OCI-LY7 (cell line): ENCODE measurements around the gene KRTAP15-1.

Experiments used
- EZH2phosphoT487 ChIP-seq: fragments of 200-600 bp; sonication (generic); IDR thresholded peaks from 2 replicates; pipeline ENCODE4 v1.6.1; 2018; ENCODE audit warnings: low read depth, borderline replicate concordance, mild to moderate bottlenecking, mixed run types, antibody characterized with exemption, low read length, moderate library complexity, mixed read lengths
- TF ChIP-seq, protein P1 (sequence below): fragments of 200-600 bp; sonication (generic); conservative IDR thresholded peaks from 2 replicates; pipeline ENCODE4 v1.5.1; 2014; ENCODE audit warnings: mild to moderate bottlenecking, antibody characterized with exemption, low read length, moderate library complexity, mixed read lengths

DNA sequence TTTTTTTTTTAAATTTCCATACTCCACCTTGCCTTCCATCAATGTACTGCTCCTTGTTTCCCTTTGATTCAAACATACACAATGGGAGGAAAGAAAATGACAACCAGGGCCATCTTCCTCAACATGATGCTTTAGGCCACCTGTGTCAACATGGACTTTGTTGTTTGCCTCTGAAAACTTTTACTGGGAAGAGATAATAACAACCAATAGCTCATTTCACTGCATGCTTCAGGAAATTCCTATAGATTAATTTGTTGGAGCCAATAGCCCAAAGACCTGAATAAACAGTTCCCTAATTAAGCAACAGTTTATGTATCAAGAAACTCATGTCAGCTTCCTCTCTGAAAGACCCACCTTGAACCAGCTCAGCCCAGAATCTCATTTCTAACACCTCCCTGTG is 3.2 kb downstream of the KRTAP15-1 start:
- TF ChIP-seq, protein P1, sequence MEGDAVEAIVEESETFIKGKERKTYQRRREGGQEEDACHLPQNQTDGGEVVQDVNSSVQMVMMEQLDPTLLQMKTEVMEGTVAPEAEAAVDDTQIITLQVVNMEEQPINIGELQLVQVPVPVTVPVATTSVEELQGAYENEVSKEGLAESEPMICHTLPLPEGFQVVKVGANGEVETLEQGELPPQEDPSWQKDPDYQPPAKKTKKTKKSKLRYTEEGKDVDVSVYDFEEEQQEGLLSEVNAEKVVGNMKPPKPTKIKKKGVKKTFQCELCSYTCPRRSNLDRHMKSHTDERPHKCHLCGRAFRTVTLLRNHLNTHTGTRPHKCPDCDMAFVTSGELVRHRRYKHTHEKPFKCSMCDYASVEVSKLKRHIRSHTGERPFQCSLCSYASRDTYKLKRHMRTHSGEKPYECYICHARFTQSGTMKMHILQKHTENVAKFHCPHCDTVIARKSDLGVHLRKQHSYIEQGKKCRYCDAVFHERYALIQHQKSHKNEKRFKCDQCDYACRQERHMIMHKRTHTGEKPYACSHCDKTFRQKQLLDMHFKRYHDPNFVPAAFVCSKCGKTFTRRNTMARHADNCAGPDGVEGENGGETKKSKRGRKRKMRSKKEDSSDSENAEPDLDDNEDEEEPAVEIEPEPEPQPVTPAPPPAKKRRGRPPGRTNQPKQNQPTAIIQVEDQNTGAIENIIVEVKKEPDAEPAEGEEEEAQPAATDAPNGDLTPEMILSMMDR: no peak
- no peak for TF ChIP-seq EZH2phosphoT487
